ENCODE measurements around the gene SPIC. TPM values are rescaled to one million over a fixed set of nuclear protein-coding genes. Genes with fewer than 3 reads are reported as not detected.

SPIC gene
- total and polyA plus RNA-seq, 8 donors: not detected

- no peak for FAIRE-seq
- no peaks in the 10 kb centered on the region for H3K36me3 ChIP-seq
- no peaks in the 10 kb centered on the region for H3K4me1 ChIP-seq
- no peaks in the 10 kb centered on the region for H3K27me3 ChIP-seq
- 72 to 77% methylated on average over 4 of the region's 4 CpGs for WGBS, 2 donors
- H3K27ac ChIP-seq: no peak overlapping the region
- intact Hi-C loops (cut with DNase I): no loop called here
- no peak for TF ChIP-seq CTCF (IDR thresholded peaks at IDR 0.05)
- H3K4me3 ChIP-seq: no peak overlapping the region
- DNase-seq: no peak
- no peaks in the 10 kb centered on the region for H3K9me3 ChIP-seq
- no peak for ATAC-seq
Measured at GRCh38 chr12:101474248-101474647, 888 bp upstream of the SPIC start.

- WGBS, 2 donors: 26 to 28% methylated on average over 5 of the region's 5 CpGs
- FAIRE-seq (no peak), DNase-seq (no peak), ATAC-seq (no peak)
- no peak for TF ChIP-seq CTCF (IDR thresholded peaks at IDR 0.05)
- no peaks in the 10 kb centered on the region for H3K4me1 ChIP-seq
- no peak overlapping the region for H3K27ac ChIP-seq
- H3K9me3 ChIP-seq: no peaks in the 10 kb centered on the region
- intact Hi-C loops (cut with DNase I): no loop called here
- no peak overlapping the region for H3K4me3 ChIP-seq
- H3K27me3 ChIP-seq: no peaks in the 10 kb centered on the region
- H3K36me3 ChIP-seq: no peaks in the 10 kb centered on the region
Measured at GRCh38 chr12:101475751-101476305, 692 bp downstream of the SPIC start.

- no peak for TF ChIP-seq CTCF (IDR thresholded peaks at IDR 0.05)
- no peak overlapping the region for H3K27ac ChIP-seq
- H3K36me3 ChIP-seq: no peaks in the 10 kb centered on the region
- no peaks in the 10 kb centered on the region for H3K27me3 ChIP-seq
- FAIRE-seq (no peak), DNase-seq (no peak), ATAC-seq (no peak)
- no peaks in the 10 kb centered on the region for H3K4me1 ChIP-seq
- H3K9me3 ChIP-seq: no peaks in the 10 kb centered on the region
- 41 to 42% methylated on average over 1 of the region's 1 CpG for WGBS, 2 donors
- no peak overlapping the region for H3K4me3 ChIP-seq
- intact Hi-C loops (cut with DNase I): no loop called here
Measured at GRCh38 chr12:101480849-101481248, 5.7 kb downstream of the SPIC start.

- no peaks in the 10 kb centered on the region for H3K36me3 ChIP-seq
- ATAC-seq: no peak
- H3K9me3 ChIP-seq: no peaks in the 10 kb centered on the region
- H3K27ac ChIP-seq: no peak overlapping the region
- no peak overlapping the region for H3K4me3 ChIP-seq
- no peak for TF ChIP-seq CTCF (IDR thresholded peaks at IDR 0.05)
- H3K27me3 ChIP-seq: no peaks in the 10 kb centered on the region
- no peak for DNase-seq
- H3K4me1 ChIP-seq: no peaks in the 10 kb centered on the region
- no peak for FAIRE-seq
- intact Hi-C loops (cut with DNase I): no loop called here
Measured at GRCh38 chr12:101485021-101485420, 9.9 kb downstream of the SPIC start.

GRCh38 chr12:101488469-101488868 lies 13.3 kb downstream of the SPIC start:
- Histone ChIP-seq H3K27ac (no peak overlapping the region), H3K9me3 (no peaks in the 10 kb centered on the region), H3K36me3 (no peaks in the 10 kb centered on the region), H3K4me1 (no peaks in the 10 kb centered on the region), H3K4me3 (no peak overlapping the region), H3K27me3 (no peaks in the 10 kb centered on the region)
- WGBS, 2 donors: 47% methylated on average over 2 of the region's 2 CpGs
- DNase-seq (no peak), ATAC-seq (no peak), FAIRE-seq (no peak)
- no peak for TF ChIP-seq CTCF (IDR thresholded peaks at IDR 0.05)
- intact Hi-C loops (cut with DNase I): no loop called here

Data from pancreas (tissue), 10 donors.